ENCODE data around the gene FSTL4.

DNA sequence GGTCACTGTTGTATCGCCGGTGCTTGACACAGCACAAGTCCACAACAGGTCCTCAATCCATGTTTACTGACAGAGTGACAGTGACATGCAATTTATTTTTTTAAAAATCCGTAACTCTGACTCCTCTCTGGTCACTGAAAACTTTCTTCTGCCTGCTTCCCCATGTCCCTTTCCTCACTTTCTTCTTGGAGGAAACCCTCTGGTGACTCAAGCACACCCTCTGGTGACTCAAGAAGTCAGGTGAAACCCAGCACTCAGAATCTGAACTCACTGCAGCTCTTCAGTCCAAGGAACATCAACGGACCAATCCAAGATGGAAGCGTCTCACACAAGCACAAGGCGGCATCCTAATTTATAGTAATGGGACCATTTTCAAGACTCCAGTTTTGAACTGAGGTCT, 245.9 kb downstream of the FSTL4 start:
- no peak for TF ChIP-seq POLR2A (IDR thresholded peaks at IDR 0.05)
- TF ChIP-seq, protein P1, sequence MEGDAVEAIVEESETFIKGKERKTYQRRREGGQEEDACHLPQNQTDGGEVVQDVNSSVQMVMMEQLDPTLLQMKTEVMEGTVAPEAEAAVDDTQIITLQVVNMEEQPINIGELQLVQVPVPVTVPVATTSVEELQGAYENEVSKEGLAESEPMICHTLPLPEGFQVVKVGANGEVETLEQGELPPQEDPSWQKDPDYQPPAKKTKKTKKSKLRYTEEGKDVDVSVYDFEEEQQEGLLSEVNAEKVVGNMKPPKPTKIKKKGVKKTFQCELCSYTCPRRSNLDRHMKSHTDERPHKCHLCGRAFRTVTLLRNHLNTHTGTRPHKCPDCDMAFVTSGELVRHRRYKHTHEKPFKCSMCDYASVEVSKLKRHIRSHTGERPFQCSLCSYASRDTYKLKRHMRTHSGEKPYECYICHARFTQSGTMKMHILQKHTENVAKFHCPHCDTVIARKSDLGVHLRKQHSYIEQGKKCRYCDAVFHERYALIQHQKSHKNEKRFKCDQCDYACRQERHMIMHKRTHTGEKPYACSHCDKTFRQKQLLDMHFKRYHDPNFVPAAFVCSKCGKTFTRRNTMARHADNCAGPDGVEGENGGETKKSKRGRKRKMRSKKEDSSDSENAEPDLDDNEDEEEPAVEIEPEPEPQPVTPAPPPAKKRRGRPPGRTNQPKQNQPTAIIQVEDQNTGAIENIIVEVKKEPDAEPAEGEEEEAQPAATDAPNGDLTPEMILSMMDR (IDR thresholded peaks at IDR 0.05), result no peak

Data from uterus (tissue), 2 donors.